GM19239 (cell line): Measurements from ENCODE around the gene FANCG.

Experiments used
- DNase-seq: peaks from one replicate; pipeline ENCODE4 v3.0.0; 2011; ENCODE audit warnings: low spot score; ENCODE audit not compliant: insufficient read length
- FAIRE-seq: peaks from 2 replicates; lab custom pipeline; 2011; peaks lifted over from hg19 to GRCh38; lab: Jason Lieb, UNC

Gene FANCG

GRCh38 chr9:35029241-35029640 lies 50.5 kb downstream of the FANCG start:
- FAIRE-seq: no peak
- no peak for DNase-seq

GRCh38 chr9:35028341-35028740 lies 51.4 kb downstream of the FANCG start:
- FAIRE-seq (no peak), DNase-seq (no peak)

GRCh38 chr9:35027860-35028259 lies 51.9 kb downstream of the FANCG start:
- FAIRE-seq: no peak

GRCh38 chr9:35027374-35027773 lies 52.4 kb downstream of the FANCG start:
- FAIRE-seq (no peak), DNase-seq (no peak)

More at GRCh38 chr9:35027860-35028259, 51.9 kb downstream of the FANCG start:
- DNase-seq: no peak

- no peak for DNase-seq
- FAIRE-seq: no peak
Observed at GRCh38 chr9:35026671-35027070, 53.1 kb downstream of the FANCG start.
